ENCODE results near the gene CIDEC. TPM values are rescaled to one million over a fixed set of nuclear protein-coding genes. Genes with fewer than 3 reads are reported as not detected.

Gene CIDEC
- total and polyA plus RNA-seq, 2 of the 13 experiments (the other 11 are each of a cell fraction or from before 2014, with no cell fraction given): 2.5 to 10.4 TPM

GRCh38 chr3:9928158-9928557 lies 48.1 kb upstream of the CIDEC start:
- in situ Hi-C loops (cut with HindIII; ENCODE audit: extremely low pct_ligation_motif_present, low pct_unique_long_range_greater_than_20kb): no loop called here

More at GRCh38 chr3:9928158-9928557, 48.1 kb upstream of the CIDEC start:
- H3K36me3 ChIP-seq (replicated peaks in 1 of 2; ENCODE audit: control insufficient read depth in 1 of 2, insufficient read depth in 2 of 2, low read length in 2 of 2): no peaks in the 10 kb centered on the region; a peak in 1 of 5 replicates
- FAIRE-seq (no peak), DNase-seq (ENCODE audit: low spot score) (no peak), ATAC-seq (no peak)
- TF ChIP-seq PRDM10 (CRISPR knock-in tag; IDR thresholded peaks at IDR 0.05; ENCODE audit: low read depth): no peak
- TF ChIP-seq CBX2 (IDR thresholded peaks at IDR 0.05; ENCODE audit: low read depth, low read length): no peak
- no peak for TF ChIP-seq CBX2 (CRISPR knock-in tag; IDR thresholded peaks at IDR 0.05; ENCODE audit: low read depth)
- TF ChIP-seq ZNF891 (CRISPR knock-in tag; IDR thresholded peaks at IDR 0.05): no peak
- no peak for TF ChIP-seq PITX1 (CRISPR knock-in tag; IDR thresholded peaks at IDR 0.05)
- TF ChIP-seq ZNF383 (CRISPR knock-in tag; IDR thresholded peaks at IDR 0.05; ENCODE audit: borderline replicate concordance): no peak
- TF ChIP-seq CEBPG (CRISPR knock-in tag; IDR thresholded peaks at IDR 0.05): no peak
- TF ChIP-seq ZNF331 (CRISPR knock-in tag; IDR thresholded peaks at IDR 0.05): no peak
- TF ChIP-seq CAMTA2 (CRISPR knock-in tag; IDR thresholded peaks at IDR 0.05; ENCODE audit: borderline replicate concordance): no peak
- no peak for TF ChIP-seq MAFF (IDR thresholded peaks at IDR 0.05; ENCODE audit: low read depth, low read length)
- no peak for TF ChIP-seq KMT2B (CRISPR knock-in tag; IDR thresholded peaks at IDR 0.05)
- TF ChIP-seq LRRFIP1 (CRISPR knock-in tag; conservative IDR thresholded peaks at IDR 0.05): no peak
- TF ChIP-seq ZNF382 (CRISPR knock-in tag; IDR thresholded peaks at IDR 0.05; ENCODE audit: borderline replicate concordance): no peak
- TF ChIP-seq TRIM22 (IDR thresholded peaks at IDR 0.05): no peak
- no peak for TF ChIP-seq TAF1 (CRISPR knock-in tag; IDR thresholded peaks at IDR 0.05)
- no peak overlapping the region for H3K9ac ChIP-seq (ENCODE audit: insufficient read depth, low read depth, low read length)
- H3K4me1 ChIP-seq (ENCODE audit: insufficient read depth, low read length): peaks cover 13% of the 10 kb centered on the region
- no peaks in the 10 kb centered on the region for H3K9me3 ChIP-seq (ENCODE audit: low read length)
- no TSS peak for BruUV-seq (replicated peaks)
- intact Hi-C loops (cut with micrococcal nuclease; ENCODE audit: unreplicated experiment): no loop called here
- H4K20me1 ChIP-seq (ENCODE audit: insufficient read depth, low read length): no peaks in the 10 kb centered on the region
- ChIA-PET POLR2A (no interaction called here), CTCF (ENCODE audit: low intra/inter-chr PET ratio, low total read pairs) (no interaction called here)
- no peaks in the 10 kb centered on the region for H3K27me3 ChIP-seq (ENCODE audit: control insufficient read depth in 1 of 2, insufficient read depth in 2 of 2, low read length in 2 of 2)
- H2AFZ ChIP-seq (ENCODE audit: low read length): no peak overlapping the region
- WGBS (ENCODE audit: low lambda C conversion rate): 98% methylated on average over 11 of the region's 23 CpGs
- H3K79me2 ChIP-seq (ENCODE audit: insufficient read depth, low read length): no peaks in the 10 kb centered on the region
- H3K4me3 ChIP-seq (replicated peaks in 1 of 3; ENCODE audit: insufficient read depth in 1 of 3, low read depth in 2 of 3, low read length in 3 of 3): no peak overlapping the region
- H3K27ac ChIP-seq (ENCODE audit: extremely low read length, insufficient read depth, low read length): no peak overlapping the region
- no peak overlapping the region for H3K4me2 ChIP-seq (ENCODE audit: low read depth, low read length)

Measured in HepG2 (cell line).